B cell (primary cell): ENCODE results near the gene PPM1M. TPM values are rescaled to one million over a fixed set of nuclear protein-coding genes. Genes with fewer than 3 reads are reported as not detected.

Experiments used
- ATAC-seq: fragments of 200-7000 bp; cut with Tn5 transposase; one replicate; pipeline ENCODE4 v1.10.0; 2021; ENCODE audit warnings: low read depth, mild to moderate bottlenecking, moderate number of reproducible peaks, moderate library complexity
- CTCF ChIA-PET: fragments of 350-600 bp; sonication (Branson Sonifier 250); formaldehyde crosslinking; loops from one replicate; lab custom pipeline; 2021; ENCODE audit warnings: antibody characterized with exemption, inconsistent platforms; lab: Charles Lee
- POLR2A ChIA-PET: fragments of 350-600 bp; sonication (Branson Sonifier 250); formaldehyde crosslinking; loops from one replicate; lab custom pipeline; 2021; ENCODE audit warnings: antibody characterized with exemption; lab: Charles Lee
- DNase-seq: peaks from one replicate; pipeline ENCODE4 v3.0.0; 2013
- H2AFZ ChIP-seq: 2 replicates; pipeline ENCODE4 v1.6.1; 2012; ENCODE audit warnings: mild to moderate bottlenecking, low read depth, low read length; ENCODE audit not compliant: insufficient read depth, poor library complexity, severe bottlenecking
- H3K27ac ChIP-seq, 2 donors: 1 replicate in 1 of 2; 2 replicates in 1 of 2; pipeline ENCODE4 v1.5.1; 2012 to 2013; ENCODE audit warnings: low read length in 2 of 2, mild to moderate bottlenecking in 2 of 2, moderate library complexity in 1 of 2
- H3K27me3 ChIP-seq, 4 experiments: fragments of 200-600 bp in 1 of 4; sonication (generic) in 1 of 4; replicated peaks in 1 of 4; 1 replicate in 2 of 4; 2 replicates in 2 of 4; pipeline versions ENCODE4 v1.6.1 to v1.7.0; 2013 to 2016; ENCODE audit warnings: low read length in 3 of 4, mild to moderate bottlenecking in 2 of 4, mixed read lengths in 1 of 4, moderate library complexity in 1 of 4; ENCODE audit not compliant: insufficient read depth in 4 of 4, control insufficient read depth in 3 of 4; ENCODE audit errors: control extremely low read depth in 1 of 4
- H3K36me3 ChIP-seq, 2 experiments: replicated peaks in 1 of 2; 1 replicate in 1 of 2; 2 replicates in 1 of 2; pipeline versions ENCODE4 v1.6.1 to v1.7.1; 2013; ENCODE audit warnings: low read length in 1 of 2; ENCODE audit not compliant: insufficient read depth in 2 of 2, control insufficient read depth in 1 of 2; ENCODE audit errors: control extremely low read depth in 1 of 2, extremely low read depth in 1 of 2
- H3K4me1 ChIP-seq, 2 donors: fragments of 200-600 bp in 1 of 2; sonication (generic) in 1 of 2; 1 replicate in 1 of 2; 2 replicates in 1 of 2; pipeline versions ENCODE4 v1.5.1 to v1.6.1; 2013 to 2017; ENCODE audit warnings: low read length in 2 of 2; ENCODE audit not compliant: control insufficient read depth in 2 of 2, insufficient read depth in 2 of 2
- H3K4me2 ChIP-seq: replicated peaks from 2 replicates; pipeline ENCODE3; 2012; ENCODE audit warnings: mild to moderate bottlenecking, low read depth, low read length; ENCODE audit not compliant: poor library complexity, severe bottlenecking
- H3K4me3 ChIP-seq, 5 experiments: fragments of 200-600 bp in 1 of 5; sonication (generic) in 1 of 5; 1 replicate in 3 of 5; 2 replicates in 2 of 5; pipeline versions ENCODE4 v1.5.1 to v1.7.0; 2011 to 2016; ENCODE audit warnings: low read length in 4 of 5, mild to moderate bottlenecking in 4 of 5, low read depth in 2 of 5, control low read depth in 1 of 5, moderate library complexity in 1 of 5; ENCODE audit not compliant: insufficient read depth in 1 of 5; ENCODE audit errors: control extremely low read depth in 1 of 5, extremely low read depth in 1 of 5
- H3K79me2 ChIP-seq: fragments of 200-600 bp; sonication (generic); one replicate; pipeline ENCODE4 v1.6.0; 2016; ENCODE audit warnings: low read length; ENCODE audit not compliant: control insufficient read depth, insufficient read depth
- H3K9ac ChIP-seq: fragments of 200-600 bp; sonication (generic); 2 replicates; pipeline ENCODE4 v1.6.1; 2017; ENCODE audit warnings: mild to moderate bottlenecking, low read length, moderate library complexity
- H3K9me3 ChIP-seq, 3 donors: one replicate each; pipeline versions ENCODE4 v1.6.1 to v1.7.1; 2013; ENCODE audit warnings: low read length in 2 of 3; ENCODE audit not compliant: control insufficient read depth in 2 of 3, insufficient read depth in 1 of 3; ENCODE audit errors: control extremely low read depth in 1 of 3
- H4K20me1 ChIP-seq: 2 replicates; pipeline ENCODE4 v1.6.0; 2012; ENCODE audit warnings: mild to moderate bottlenecking, low read length; ENCODE audit not compliant: insufficient read depth, control insufficient read depth, poor library complexity, severe bottlenecking
- H3K27ac Mint-ChIP-seq: one replicate; pipeline ENCODE4 v1.8.0; 2021; ENCODE audit warnings: mixed read lengths
- H3K27me3 Mint-ChIP-seq: one replicate; pipeline ENCODE4 v1.8.0; 2021; ENCODE audit warnings: mixed read lengths
- H3K4me1 Mint-ChIP-seq: one replicate; pipeline ENCODE4 v1.8.0; 2021; ENCODE audit warnings: mixed read lengths
- H3K4me3 Mint-ChIP-seq: one replicate; pipeline ENCODE4 v1.8.0; 2021; ENCODE audit warnings: mixed read lengths
- H3K9me3 Mint-ChIP-seq: one replicate; pipeline ENCODE4 v1.8.0; 2022; ENCODE audit warnings: mixed read lengths; ENCODE audit not compliant: insufficient read depth
- EZH2 ChIP-seq: IDR thresholded peaks from 2 replicates; pipeline ENCODE4 v1.6.1; 2012; ENCODE audit warnings: borderline replicate concordance, low read depth, mild to moderate bottlenecking, moderate library complexity, low read length; ENCODE audit not compliant: insufficient read depth, poor library complexity, severe bottlenecking
- WGBS: methylation state at CpG from one replicate; pipeline ENCODE4 v1.1.5; 2013; ENCODE audit warnings: missing lambda C conversion rate; ENCODE audit not compliant: insufficient coverage; 5-methylcytosine and 5-hydroxymethylcytosine counted together
- intact Hi-C: fragments of 100-400 bp; cut with micrococcal nuclease; formaldehyde crosslinking; loops from one replicate; pipeline ENCODE4 v1.10.0; 2022
- polyA plus RNA-seq: library from polyadenylated mRNA; depleted of rRNA; stranded (reverse); fragments of >200 nt; gene quantifications from 2 replicates; pipeline ENCODE4 v1.2.3, GENCODE V29; 2012
- total RNA-seq, 2 donors: library from RNA; stranded (reverse); fragments of 120-200 nt in 1 of 2; gene quantifications; 1 replicate in 1 of 2; 2 replicates in 1 of 2; pipeline versions ENCODE4 v1.2.3 to v1.2.4, GENCODE V29; 2013 to 2022
- TF ChIP-seq, protein P1 (sequence below): fragments of 200-600 bp; IDR thresholded peaks from one replicate; pipeline ENCODE4 v1.8.0; 2022; ENCODE audit warnings: antibody characterized with exemption, mild to moderate bottlenecking

Gene PPM1M
- total and polyA plus RNA-seq, 2 donors (not counting 1 experiment from before 2014, with no cell fraction given), result 45.0 to 65.2 TPM

GRCh38 chr3:52230461-52230860 is 15.1 kb upstream of the PPM1M start:
- ATAC-seq (no peak), DNase-seq (peak; percentile 16)
- intact Hi-C loops, result no loop called here
- CTCF ChIA-PET, result interaction anchor here (0.9 to 18.5 kb wide), 11 partner anchors 8 to 218 kb away, joined by 3 to 237 read pairs (median 9); partner anchors contain the start of genes TLR9 and WDR82
- peaks cover 61% of the 10 kb centered on the region for H3K79me2 ChIP-seq
- no peaks in the 10 kb centered on the region for H3K27me3 Mint-ChIP-seq
- POLR2A ChIA-PET, result interaction anchor here (0.6 to 2.7 kb wide), 4 partner anchors 10 to 111 kb away, joined by 5 to 16 read pairs (median 11); partner anchors contain the start of gene WDR82
- peaks cover 50% of the 10 kb centered on the region for H3K4me1 Mint-ChIP-seq
- H4K20me1 ChIP-seq, result peaks cover 50% of the 10 kb centered on the region
- no peaks in the 10 kb centered on the region for H3K27me3 ChIP-seq
- no peak overlapping the region for H2AFZ ChIP-seq
- no peak overlapping the region for H3K27ac ChIP-seq
- H3K4me3 ChIP-seq, result no peak overlapping the region
- 100% methylated on average over 6 of the region's 6 CpGs for WGBS
- H3K27ac Mint-ChIP-seq, result peak overlapping the region; percentile 50
- peaks cover 7 to 74% of the 10 kb centered on the region in 2 experiments for H3K36me3 ChIP-seq
- peaks cover 26 to 46% of the 10 kb centered on the region in 2 donors for H3K4me1 ChIP-seq
- H3K4me3 Mint-ChIP-seq, result no peak overlapping the region
- H3K9me3 ChIP-seq, result no peaks in the 10 kb centered on the region
- TF ChIP-seq EZH2, result no peak
- no peak overlapping the region for H3K4me2 ChIP-seq
- H3K9ac ChIP-seq, result no peak overlapping the region
- H3K9me3 Mint-ChIP-seq, result no peaks in the 10 kb centered on the region

DNA sequence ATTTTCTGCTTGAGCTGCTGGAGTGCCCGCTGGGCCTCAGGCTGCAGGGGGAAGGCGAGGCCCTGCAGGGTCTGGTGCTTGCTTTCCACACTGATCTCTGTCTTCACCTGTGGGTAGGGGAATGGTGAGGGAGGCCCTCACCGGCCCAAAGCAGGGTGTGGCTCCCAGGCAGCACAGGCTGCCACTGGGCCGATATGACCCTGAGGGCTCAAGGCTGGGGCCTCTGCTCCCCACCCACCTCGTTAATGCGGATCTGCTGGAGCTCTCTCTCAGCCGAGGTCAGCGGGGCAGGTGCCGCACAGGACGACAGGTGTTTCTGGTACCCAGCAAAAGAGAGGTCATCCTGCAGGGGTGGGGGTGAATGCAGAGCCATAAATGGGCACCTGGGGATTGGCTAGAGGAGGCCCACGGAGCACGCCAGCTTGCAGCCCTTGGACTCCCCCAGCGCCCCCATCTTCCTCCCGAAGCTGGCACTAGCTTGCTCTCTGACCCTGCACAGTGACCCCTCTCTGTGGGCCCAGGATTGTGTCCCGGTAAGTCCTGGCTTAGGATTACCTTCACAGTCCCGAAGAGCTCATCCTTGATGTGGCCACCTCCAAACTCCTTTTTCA is 14.6 kb upstream of the PPM1M start:
- CTCF ChIA-PET, result interaction anchor here (0.6 to 18.5 kb wide), 24 partner anchors 9 to 219 kb away, joined by 3 to 237 read pairs (median 6); partner anchors contain the start of genes GLYCTK, TLR9 and WDR82
- Histone ChIP-seq H3K9me3 (no peaks in the 10 kb centered on the region), H3K27ac (no peak overlapping the region), H3K9ac (no peak overlapping the region), H4K20me1 (peaks cover 55% of the 10 kb centered on the region), H3K79me2 (peaks cover 66% of the 10 kb centered on the region), H2AFZ (no peak overlapping the region), H3K4me1 (peaks cover 25 to 46% of the 10 kb centered on the region in 2 donors), H3K36me3 (peaks cover 8 to 77% of the 10 kb centered on the region in 2 experiments), H3K4me2 (peak overlapping the region; percentile 52), H3K4me3 (no peak overlapping the region), H3K27me3 (no peaks in the 10 kb centered on the region)
- POLR2A ChIA-PET, result interaction anchor here (0.6 to 2.7 kb wide), 5 partner anchors 10 to 111 kb away, joined by 5 to 16 read pairs (median 9); partner anchors contain the start of gene WDR82
- DNase-seq, result peak; percentile 15
- ATAC-seq, result no peak
- Mint-ChIP-seq H3K4me3 (no peak overlapping the region), H3K9me3 (no peaks in the 10 kb centered on the region), H3K27ac (peak overlapping the region; percentile 85), H3K27me3 (no peaks in the 10 kb centered on the region), H3K4me1 (peaks cover 50% of the 10 kb centered on the region)
- 97% methylated on average over 16 of the region's 16 CpGs for WGBS
- intact Hi-C loops, result loop anchor here (1.0 kb wide), 3 partner anchors 8 to 108 kb away; partner anchors contain the start of gene TWF2
- TF ChIP-seq, protein P1, sequence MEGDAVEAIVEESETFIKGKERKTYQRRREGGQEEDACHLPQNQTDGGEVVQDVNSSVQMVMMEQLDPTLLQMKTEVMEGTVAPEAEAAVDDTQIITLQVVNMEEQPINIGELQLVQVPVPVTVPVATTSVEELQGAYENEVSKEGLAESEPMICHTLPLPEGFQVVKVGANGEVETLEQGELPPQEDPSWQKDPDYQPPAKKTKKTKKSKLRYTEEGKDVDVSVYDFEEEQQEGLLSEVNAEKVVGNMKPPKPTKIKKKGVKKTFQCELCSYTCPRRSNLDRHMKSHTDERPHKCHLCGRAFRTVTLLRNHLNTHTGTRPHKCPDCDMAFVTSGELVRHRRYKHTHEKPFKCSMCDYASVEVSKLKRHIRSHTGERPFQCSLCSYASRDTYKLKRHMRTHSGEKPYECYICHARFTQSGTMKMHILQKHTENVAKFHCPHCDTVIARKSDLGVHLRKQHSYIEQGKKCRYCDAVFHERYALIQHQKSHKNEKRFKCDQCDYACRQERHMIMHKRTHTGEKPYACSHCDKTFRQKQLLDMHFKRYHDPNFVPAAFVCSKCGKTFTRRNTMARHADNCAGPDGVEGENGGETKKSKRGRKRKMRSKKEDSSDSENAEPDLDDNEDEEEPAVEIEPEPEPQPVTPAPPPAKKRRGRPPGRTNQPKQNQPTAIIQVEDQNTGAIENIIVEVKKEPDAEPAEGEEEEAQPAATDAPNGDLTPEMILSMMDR, result no peak
- TF ChIP-seq EZH2, result no peak
